GM18505 (cell line): ENCODE measurements around the gene RTCA.
"Not testable (repeated sequence)": the region's sequence is repeated elsewhere in the genome, so short reads cannot be mapped to it uniquely, and the experiment has no call there.

ENCODE experiments used
- ATAC-seq: cut with Tn5 transposase; IDR thresholded peaks from one replicate; pipeline ENCODE4 v1.9.1; 2021; ENCODE audit not compliant: unreplicated experiment
- POLR2A ChIP-seq: IDR thresholded peaks from 4 replicates; pipeline ENCODE4 v1.6.1; 2011; ENCODE audit warnings: borderline replicate concordance; ENCODE audit not compliant: insufficient read depth, insufficient read length; ENCODE audit errors: extremely low read depth

Gene RTCA

GRCh38 chr1:100332331-100332730, 66.3 kb downstream of the RTCA start:
- TF ChIP-seq POLR2A = no peak
- no peak for ATAC-seq

- TF ChIP-seq POLR2A = no peak
- no peak for ATAC-seq
Observed at GRCh38 chr1:100335436-100335835, 69.4 kb downstream of the RTCA start.

- not testable (repeated sequence) for ATAC-seq
Observed at GRCh38 chr1:100337878-100338277, 71.9 kb downstream of the RTCA start.

- ATAC-seq = not testable (repeated sequence)
Observed at GRCh38 chr1:100339735-100340134, 73.7 kb downstream of the RTCA start.

DNA sequence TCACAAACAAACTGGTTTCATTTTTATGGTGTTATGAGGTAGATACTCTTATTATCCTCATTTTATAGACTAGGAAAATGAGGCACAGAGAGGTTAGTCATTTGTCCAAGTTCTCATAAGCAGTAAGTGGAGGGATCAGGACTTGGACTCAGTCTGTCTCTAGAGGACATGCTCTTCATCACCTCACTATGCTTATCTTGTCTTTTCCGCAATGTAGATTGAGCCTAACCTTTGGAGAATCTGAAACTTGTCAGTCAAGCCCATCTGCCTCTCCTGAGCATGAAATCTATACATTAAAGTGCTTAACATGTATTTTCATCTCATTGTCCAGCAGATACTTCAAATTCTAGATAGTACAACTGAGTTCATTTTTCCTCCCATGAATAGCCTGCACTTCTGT, 74.5 kb downstream of the RTCA start:
- no peak for ATAC-seq
- TF ChIP-seq POLR2A = no peak

DNA sequence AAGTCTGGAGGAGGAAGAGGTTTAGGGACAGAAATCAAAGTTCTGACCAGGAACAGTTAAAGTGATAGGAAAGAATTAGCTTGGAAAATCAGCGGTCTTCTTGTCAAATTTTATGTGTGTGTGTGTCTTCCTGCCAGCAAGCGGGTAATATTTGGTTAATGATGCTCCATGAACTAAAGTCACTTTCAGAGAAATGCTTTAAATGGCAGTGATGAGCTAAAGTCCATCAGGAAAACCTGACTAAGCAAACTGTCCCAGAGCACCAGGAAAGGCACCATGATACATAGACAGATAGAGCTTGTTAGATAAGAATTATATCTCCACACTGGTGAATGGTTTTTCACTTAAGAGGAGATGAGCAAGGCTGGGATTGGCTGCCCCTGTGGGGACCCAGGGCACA, 76.3 kb downstream of the RTCA start:
- no peak for ATAC-seq
- TF ChIP-seq POLR2A = no peak
